ENCODE results near the gene HTR6.

The HTR6 gene

DNA sequence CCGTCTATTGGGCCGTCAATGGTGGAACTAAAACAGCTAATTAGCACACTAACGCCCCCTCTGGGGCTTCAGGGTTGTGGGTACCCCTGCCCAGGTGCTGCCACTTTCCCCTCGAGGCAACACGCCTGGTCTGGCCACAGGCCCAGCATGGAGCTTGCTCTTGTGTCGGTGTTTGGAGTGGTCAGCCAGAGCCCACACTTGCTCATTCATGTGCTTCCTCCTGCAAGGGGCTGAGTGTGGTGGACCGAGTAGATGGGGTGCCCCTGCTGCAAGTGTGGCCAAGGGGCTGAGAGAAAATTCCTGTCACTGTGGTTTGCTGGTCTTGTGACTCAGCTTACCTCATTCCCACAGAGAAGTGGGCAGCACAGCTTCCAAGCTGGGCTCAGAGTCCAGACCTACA is 25.7 kb downstream of the HTR6 start:
- TF ChIP-seq CTCF (IDR thresholded peaks at IDR 0.05; ENCODE audit: borderline replicate concordance, control extremely low read depth, extremely low read depth, insufficient read depth, missing control alignments), result no peak
- DNase-seq (ENCODE audit: low spot score), result no peak
- in situ Hi-C loops (cut with MboI; ENCODE audit: low sequenced_read_pairs, unreplicated experiment), result no loop called here

- in situ Hi-C loops (cut with MboI; ENCODE audit: low sequenced_read_pairs, unreplicated experiment), result no loop called here
- no peak for DNase-seq (ENCODE audit: low spot score)
- no peak for TF ChIP-seq CTCF (IDR thresholded peaks at IDR 0.05; ENCODE audit: borderline replicate concordance, control extremely low read depth, extremely low read depth, insufficient read depth, missing control alignments)
Observed at GRCh38 chr1:19694298-19694697, 29.6 kb downstream of the HTR6 start.

DNA sequence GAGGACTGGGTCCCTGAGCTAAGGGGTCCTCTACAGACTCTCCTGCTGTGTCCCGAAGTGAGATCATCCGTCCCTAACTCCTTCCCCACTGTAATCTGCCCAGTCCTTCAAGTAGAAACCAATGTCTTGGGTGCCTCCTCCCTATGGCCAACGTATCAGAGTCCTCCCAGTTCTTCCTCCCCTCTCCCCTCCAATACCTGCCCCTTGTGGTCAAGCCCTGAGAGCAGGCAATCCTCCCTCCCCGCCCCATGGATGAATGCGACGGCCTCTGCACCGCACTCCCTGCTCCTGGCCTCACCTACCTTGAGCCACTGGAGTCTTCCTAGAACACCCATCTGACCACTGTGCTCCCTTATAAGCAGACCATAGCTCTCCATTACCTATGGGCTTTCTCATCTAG is 31.1 kb downstream of the HTR6 start:
- no peak for DNase-seq (ENCODE audit: low spot score)
- in situ Hi-C loops (cut with MboI; ENCODE audit: low sequenced_read_pairs, unreplicated experiment), result no loop called here

DNA sequence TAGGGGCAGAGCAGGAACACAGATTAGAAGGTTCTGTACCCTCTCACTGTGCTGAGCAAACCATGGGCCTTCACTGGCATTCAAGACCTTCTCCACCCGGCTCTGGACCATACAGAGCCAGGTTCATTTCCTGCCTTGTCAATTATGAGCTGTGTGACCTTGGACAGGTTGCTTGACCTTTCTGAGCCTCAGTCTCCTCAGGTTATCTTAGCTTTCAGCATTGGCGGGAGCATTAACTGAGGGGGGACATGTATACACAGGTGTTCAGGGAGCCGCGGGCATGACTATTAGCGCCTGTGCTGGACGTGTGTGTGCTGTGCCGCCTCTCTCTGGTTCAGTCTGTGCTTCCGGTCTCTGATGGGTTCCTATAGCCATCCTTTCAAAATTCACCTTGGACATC is 32.1 kb downstream of the HTR6 start:
- in situ Hi-C loops (cut with MboI; ENCODE audit: low sequenced_read_pairs, unreplicated experiment), result no loop called here
- no peak for DNase-seq (ENCODE audit: low spot score)

More for the DNA sequence above, 31.1 kb downstream of the HTR6 start:
- no peak for TF ChIP-seq CTCF (IDR thresholded peaks at IDR 0.05; ENCODE audit: borderline replicate concordance, control extremely low read depth, extremely low read depth, insufficient read depth, missing control alignments)

GRCh38 chr1:19698181-19698580 is 33.5 kb downstream of the HTR6 start:
- peak; percentile 50 for DNase-seq (ENCODE audit: low spot score)
- no peak for TF ChIP-seq CTCF (IDR thresholded peaks at IDR 0.05; ENCODE audit: borderline replicate concordance, control extremely low read depth, extremely low read depth, insufficient read depth, missing control alignments)
- in situ Hi-C loops (cut with MboI; ENCODE audit: low sequenced_read_pairs, unreplicated experiment), result no loop called here

More for the DNA sequence above, 32.1 kb downstream of the HTR6 start:
- TF ChIP-seq CTCF (IDR thresholded peaks at IDR 0.05; ENCODE audit: borderline replicate concordance, control extremely low read depth, extremely low read depth, insufficient read depth, missing control alignments), result no peak

DNA sequence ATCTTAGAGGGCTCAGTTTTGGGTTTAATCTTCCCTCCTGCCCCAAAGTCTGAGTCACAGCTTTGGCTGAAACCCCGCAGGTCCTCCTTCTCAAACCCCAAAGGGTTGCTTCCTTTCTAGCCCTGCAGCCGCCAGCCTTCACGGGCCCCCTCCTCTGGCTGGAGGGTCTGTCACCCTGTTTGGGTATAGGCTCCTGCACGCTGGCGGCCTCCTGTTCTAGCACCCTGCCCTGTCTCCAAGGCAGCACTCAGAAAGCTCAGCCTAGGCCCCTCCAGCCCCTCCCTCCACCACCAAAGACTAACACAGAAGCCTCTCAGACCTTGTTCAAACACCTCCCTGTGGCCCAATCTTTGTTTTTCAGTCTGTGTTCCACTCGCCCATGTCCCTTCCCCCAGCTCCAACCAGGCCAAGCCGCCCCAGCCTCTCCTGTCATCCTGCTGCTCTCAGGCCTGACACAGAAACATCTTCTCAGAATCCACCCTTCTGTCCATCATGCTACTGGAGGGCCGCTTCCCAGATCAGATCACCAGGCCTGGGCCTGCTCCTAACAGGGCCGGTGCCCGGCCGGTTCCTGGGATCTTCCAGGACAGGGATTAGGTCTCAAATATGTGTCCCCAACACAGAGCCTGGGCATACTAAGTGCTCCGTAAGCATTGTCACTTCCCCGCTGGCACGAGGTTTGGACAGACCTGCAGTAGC is 35.6 kb downstream of the HTR6 start:
- no peak for DNase-seq (ENCODE audit: low spot score)
- in situ Hi-C loops (cut with MboI; ENCODE audit: low sequenced_read_pairs, unreplicated experiment), result loop anchor here (5.0 kb wide), 1 partner anchor 38 kb away; the partner anchor contains the start of gene HTR6
- TF ChIP-seq CTCF (IDR thresholded peaks at IDR 0.05; ENCODE audit: borderline replicate concordance, control extremely low read depth, extremely low read depth, insufficient read depth, missing control alignments), result no peak
